GM18861 (cell line): ENCODE results near the gene PPFIA1.
"Not testable (repeated sequence)": the region's sequence is repeated elsewhere in the genome, so short reads cannot be mapped to it uniquely, and the experiment has no call there.

Experiments
- ATAC-seq: cut with Tn5 transposase; IDR thresholded peaks from one replicate; pipeline ENCODE4 v1.9.1; 2021; ENCODE audit not compliant: unreplicated experiment

PPFIA1 gene

DNA sequence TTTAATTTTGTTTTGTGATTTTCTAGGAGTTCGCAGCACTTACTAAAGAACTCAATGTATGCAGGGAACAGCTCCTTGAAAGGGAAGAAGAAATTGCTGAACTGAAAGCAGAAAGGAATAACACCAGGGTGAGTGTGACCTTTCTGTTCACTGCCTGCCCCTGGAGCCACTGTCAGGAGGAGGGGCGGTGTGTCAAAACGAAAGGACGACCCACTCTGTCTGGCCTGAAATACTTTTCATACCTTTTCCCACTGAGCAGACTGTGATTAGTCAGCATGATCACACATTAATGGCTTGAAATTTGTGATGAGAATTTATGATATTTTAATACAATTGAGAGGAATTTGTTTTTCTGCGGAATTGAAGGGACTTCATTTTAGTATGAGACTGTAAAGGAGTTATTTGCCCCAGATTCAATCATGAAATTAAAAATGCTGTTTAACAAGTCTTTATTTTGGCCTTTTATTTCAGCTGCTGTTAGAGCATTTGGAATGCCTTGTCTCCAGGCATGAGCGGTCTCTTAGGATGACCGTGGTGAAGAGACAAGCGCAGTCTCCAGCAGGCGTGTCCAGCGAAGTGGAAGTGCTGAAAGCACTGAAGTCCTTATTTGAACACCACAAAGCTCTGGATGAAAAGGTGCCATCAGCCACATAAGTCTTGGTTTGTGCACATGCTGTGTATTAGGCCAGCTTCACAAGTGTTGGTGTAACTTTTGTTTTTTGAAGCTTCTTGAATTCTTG, 54.1 kb downstream of the PPFIA1 start:
- peak; percentile 58 for ATAC-seq

DNA sequence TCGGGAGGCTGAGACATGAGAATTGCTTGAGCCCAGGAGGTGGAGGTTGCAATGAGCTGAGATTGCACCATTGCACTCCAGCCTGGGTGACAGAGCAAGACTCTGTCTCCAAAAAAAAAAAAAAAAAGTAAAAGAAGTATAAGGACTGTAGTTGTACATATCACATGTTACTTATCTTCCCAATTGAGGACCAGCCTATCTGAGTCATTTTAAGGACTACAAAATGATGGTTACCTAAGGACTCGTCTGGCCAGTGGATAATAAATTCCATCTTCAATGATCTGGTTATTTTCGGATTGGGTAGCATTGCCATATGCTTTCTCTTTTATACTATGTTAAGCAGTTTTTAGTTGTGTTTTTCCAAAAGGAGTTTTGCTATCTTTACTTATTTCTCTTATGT, 55.3 kb downstream of the PPFIA1 start:
- no peak for ATAC-seq

DNA sequence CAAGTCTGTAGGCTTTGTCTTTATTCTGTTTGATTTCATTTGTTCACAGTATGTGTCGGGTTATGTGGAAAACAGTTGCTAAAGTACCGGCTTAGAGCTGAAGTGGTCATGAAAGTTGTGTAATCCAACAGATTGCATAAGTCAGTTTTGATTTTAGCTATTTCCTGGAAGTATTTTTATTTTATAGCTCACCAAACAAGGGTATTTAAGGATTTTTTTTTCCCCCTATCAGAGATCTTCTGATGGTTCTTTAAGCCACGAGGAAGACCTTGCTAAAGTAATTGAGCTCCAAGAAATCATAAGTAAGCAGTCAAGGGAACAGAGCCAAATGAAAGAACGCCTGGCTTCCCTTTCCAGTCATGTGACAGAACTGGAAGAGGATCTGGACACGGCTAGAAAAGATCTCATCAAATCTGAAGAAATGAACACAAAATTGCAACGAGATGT, 55.9 kb downstream of the PPFIA1 start:
- ATAC-seq, result no peak

DNA sequence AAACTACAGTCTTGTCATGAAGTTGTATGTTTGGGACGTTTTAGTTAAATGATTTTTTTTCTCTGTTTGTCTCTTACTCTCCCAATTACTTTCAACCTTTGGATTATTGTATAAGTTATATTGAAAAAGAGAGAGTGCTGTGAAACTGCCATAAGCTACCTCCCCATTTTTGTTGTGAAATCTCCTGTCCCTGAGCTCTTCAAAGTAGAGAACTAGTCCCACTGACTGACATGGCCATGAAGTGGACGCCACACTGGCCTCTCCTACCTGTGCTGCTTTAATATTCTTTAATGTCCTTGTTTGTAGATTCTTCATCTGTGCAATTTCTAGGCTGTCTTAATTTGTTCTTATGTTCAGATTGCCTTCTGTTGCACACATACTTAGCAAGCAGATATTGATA, 56.3 kb downstream of the PPFIA1 start:
- no peak for ATAC-seq

DNA sequence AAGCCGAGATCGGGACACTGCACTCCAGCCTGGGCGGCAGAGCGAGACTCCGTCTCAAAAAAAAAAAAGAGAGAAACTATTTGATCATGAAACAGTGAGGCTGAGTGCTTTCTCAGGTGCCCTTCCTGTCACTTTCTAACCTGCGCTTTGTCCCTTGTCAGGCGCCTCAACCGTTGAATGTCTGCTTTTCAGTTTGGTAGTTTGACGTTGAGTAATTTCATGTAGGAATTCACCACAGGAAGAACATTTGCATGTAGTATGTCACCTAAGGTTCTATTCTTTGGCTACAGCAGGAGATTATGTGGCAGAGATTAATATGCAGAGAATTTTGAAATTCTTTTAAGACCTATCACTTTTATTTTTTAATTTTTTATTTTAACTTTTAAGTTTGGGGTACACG, 57.2 kb downstream of the PPFIA1 start:
- ATAC-seq, result no peak

DNA sequence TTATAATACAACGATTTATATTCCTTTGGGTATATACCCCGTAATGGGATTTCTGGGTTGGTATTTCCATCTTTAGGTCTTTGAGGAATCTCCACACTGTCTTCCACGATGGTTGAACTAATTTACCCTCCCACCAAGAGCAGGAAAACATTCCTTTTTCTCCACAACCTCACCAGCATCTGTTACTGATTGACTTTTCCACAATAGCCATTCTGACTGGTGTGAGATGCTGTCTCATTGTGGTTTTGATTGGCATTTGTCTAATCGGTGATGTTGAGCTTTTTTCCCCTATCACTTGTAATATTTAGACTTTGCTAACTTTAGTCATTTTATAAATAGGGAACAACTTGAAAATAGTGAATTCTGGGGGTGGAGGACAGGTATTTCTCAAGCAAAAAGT, 58.1 kb downstream of the PPFIA1 start:
- ATAC-seq, result no peak

DNA sequence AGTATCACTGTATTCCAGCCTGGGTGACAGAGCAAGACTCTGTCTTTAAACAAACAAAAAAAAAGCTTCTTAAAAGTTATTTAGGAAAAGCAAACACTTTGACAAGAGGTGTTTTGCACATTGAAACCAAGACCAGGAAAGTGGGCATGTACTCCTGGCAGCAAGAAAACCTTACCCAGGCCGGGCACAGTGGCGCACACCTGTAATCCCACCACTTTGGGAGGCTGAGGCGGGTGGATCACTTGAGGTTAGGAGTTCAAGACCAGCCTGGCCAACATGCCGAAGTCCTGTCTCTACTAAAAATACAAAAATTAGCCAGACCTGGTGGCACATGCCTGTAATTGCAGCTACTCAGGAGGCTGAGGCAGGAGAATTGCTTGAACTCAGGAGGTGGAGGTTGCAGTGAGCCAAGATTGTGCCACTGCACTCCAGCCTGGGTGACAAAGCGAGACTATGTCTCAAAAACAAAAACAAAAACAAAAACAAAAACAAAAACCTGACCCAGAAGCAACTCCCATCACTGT, 60.9 kb downstream of the PPFIA1 start:
- not testable (repeated sequence) for ATAC-seq

DNA sequence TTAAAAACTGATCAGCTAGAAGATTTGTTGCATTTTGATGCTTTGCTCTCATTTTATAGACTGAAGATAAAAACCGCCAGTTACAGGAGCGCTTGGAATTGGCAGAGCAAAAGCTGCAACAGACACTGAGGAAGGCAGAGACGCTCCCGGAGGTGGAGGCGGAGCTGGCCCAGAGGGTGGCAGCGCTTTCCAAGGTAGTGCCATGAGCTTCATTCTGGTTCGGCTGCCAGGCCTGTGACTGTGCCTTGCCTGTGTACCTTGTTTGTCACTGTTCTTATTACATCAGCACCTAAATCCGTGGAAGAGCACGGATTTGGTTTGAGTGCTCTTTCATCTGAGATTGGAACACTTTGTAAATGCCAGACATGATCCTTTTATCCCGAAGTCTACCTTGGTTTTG, 61.4 kb downstream of the PPFIA1 start:
- ATAC-seq, result no peak

DNA sequence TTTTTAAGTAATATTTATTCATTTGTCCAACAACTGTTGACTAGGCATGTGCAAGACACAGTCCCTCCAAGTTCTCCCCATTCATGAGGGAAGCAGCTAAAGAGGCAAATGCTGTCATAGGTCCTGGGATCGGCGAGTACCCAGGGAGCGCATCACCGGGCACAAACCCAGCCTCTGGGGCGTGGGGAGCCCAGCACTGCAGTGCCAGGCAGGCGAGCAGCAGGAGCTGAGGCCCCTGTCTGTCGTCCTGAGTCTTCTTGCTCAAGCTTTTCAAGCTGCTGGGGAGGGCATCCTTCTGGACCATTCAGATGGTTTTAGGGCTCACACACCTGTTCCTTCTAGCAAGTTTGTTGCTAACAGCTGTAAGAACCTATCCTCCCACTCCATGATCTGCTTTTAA, 62.1 kb downstream of the PPFIA1 start:
- no peak for ATAC-seq

DNA sequence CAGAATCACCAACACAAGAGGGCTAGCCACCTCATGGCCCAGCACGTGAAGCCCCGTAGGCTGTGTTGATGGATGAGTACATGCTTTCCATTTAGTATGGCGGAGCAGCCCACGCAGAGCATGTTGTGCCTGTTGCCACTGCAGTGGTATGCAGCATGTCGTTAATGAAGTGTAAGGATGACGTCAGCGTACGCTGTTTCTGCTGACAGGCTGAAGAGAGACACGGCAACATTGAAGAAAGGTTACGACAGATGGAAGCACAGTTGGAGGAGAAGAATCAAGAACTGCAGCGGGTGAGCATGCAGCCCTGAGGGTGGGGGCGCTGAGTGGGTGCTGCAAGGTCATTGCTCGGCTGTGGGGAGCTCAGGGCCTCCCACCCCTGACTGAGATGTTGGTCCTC, 62.8 kb downstream of the PPFIA1 start:
- ATAC-seq, result no peak

DNA sequence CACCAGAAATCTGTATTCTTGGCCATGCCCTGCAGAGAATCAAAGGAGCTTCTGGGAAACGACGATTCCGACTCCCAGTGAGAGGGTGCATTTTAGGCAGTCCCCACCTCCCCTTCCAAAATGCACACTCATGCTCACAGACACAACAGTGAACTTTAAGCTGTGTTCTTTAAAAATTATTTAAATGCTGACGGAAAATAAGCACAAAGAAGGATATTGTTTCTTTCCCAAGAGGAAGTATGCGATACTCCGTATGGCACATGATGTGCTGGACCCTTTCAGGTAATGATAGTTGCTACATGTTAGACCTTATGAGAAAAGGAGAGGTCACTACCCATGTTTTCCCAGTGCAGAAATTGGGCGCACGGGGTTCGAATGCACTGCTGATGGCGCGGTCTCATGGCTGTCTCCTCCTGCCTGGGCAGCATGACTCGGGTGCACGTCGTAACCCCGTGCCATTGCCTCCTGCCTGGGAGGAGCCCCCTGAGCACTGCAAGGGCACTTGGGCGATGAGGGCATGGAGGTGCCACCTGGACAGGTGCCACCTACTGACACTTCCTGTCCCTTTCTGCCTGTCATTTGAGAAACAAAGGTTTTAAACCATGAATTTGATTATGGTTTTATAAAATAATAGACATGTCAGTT, 64.0 kb downstream of the PPFIA1 start:
- ATAC-seq, result no peak

DNA sequence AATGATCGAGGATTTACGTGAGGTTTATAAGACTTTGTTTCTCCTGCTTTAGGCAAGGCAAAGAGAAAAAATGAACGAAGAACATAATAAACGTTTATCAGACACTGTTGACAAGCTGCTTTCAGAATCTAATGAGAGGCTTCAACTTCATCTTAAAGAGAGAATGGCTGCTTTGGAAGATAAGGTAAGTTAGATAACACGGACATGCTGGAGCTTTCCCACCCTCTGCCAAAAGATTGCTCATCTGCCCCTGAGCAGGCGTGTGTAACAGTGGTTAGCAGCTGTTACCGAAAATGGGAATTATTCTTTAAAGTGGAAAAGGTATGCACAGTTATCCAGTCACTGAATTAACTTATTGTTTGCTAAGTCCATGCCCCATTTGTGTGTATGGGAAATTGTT, 65.0 kb downstream of the PPFIA1 start:
- no peak for ATAC-seq

DNA sequence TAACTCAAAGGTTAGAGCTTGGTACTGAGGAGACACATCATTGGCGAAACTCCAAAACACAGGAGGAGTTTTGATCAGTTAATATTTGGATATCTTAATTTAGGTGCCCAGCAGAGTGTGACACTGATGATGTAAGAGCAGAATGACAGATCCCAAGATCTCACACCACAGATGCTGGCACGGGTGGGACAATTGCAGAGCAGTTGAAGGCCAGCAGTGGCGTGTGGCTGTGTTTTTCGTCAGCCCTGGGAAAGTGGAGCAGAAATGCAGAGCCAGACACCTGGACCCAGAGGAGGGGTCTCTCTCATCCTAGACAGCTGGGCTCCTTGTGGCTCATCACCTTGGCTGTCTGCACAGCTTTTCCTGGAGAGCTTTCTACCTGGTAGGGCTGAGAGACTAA, 68.1 kb downstream of the PPFIA1 start:
- no peak for ATAC-seq

DNA sequence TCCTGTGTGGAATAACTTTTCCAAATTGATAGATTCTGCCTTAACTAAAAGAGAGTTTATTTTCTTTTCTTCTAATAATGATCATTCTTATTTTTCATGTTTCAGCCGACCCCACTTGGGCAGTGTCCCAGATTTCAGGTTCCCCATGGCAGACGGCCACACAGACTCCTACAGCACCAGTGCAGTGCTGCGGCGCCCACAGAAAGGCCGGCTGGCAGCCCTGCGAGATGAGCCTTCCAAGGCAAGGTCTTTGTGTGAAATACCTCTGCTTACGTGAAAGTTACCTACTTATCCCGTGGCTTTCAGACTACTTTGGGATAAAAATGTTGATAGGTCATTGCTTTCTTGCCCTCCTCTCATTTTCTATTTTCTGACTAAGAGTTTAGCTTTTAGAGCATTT, 68.6 kb downstream of the PPFIA1 start:
- ATAC-seq, result no peak

DNA sequence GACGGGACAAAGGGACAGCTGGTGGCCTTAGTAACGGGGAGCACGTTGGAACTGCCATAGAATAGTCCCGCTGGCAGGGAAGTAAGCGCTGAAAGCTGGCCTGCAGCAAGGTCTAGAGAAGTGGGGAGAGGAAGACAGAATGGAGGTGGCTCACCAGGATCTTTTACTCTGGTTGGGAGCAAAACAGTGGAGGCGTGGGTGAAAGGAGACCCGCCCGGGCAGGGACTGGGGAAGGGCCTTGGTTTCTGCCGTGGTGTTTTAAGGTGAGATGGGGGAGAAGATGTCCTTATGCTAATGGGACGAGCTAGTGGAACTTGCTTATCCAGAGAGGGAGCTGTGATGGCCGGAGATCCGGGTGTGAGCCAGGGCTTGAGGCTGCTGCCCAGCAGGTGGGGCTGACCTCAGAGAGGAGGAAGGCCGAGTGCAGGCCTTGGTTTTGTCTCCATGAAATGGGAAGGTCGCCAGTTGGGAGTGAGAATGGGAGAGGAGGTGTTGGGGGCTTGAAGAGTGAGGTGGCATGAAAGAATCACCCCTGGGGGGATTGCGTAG, 71.5 kb downstream of the PPFIA1 start:
- ATAC-seq, result no peak

DNA sequence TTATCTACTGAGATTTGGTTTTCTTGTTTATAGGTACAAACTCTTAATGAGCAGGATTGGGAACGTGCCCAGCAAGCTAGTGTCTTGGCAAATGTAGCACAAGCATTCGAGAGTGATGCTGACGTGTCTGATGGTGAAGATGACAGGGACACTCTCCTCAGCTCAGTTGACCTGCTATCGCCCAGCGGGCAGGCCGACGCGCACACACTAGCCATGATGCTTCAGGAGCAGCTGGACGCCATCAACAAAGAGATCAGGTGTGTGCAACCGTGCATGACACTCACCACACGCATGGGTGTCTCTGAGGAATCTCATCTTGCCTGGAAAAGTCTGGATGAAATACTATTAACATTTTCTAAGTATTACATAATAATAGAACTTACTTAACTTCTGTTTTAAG, 73.1 kb downstream of the PPFIA1 start:
- ATAC-seq, result no peak

DNA sequence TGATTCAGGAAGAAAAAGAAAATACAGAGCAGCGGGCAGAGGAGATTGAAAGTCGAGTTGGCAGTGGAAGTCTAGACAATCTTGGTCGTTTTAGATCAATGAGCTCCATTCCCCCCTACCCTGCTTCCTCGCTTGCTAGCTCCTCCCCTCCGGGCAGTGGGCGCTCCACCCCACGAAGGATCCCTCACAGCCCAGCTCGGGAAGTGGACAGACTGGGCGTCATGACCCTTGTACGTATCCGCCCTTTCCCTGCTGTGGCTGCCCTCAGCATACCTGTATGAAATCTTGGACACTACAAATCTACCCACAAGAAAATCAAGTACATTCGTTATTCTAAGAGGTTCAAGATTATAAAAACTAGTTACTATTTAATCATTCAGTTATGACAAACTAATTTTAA, 77.7 kb downstream of the PPFIA1 start:
- ATAC-seq, result no peak

DNA sequence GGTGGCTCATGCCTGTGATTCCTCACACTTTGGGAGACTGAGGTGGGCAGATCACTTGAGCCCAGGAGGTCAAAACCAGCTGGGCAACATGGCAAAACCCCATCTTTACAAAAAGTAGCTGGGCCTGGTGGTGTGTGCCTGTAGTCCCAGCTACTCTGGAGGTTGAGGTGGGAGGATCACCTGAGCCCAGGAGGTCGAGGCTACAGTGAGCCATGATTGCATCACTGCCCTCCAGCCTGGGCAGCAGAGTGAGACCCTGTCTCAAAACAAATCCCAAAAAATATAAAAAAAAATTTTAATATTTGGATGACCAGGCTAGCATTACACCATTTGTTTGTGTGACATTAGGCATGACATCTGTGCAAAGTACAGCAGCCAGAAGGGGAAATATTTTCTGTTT, 78.1 kb downstream of the PPFIA1 start:
- no peak for ATAC-seq

DNA sequence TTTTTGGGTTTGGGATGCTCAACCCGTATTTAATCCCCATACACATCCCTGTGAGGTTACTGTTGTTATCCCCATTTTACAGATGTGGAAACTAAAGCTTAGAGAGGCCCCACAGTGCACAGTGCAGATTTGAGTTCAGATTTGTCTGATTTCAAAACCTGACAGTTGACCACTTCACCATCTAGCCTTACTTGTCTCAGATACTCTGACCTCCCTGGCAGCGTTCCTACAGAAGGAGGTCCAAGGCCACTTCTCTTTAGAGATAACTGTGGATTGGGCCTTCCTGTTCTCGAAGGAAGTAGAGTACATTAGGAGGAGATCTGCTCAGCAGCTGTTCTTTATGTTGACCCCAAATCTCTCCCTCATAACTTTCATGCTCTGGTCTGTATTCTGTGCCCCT, 81.2 kb downstream of the PPFIA1 start:
- ATAC-seq, result no peak

DNA sequence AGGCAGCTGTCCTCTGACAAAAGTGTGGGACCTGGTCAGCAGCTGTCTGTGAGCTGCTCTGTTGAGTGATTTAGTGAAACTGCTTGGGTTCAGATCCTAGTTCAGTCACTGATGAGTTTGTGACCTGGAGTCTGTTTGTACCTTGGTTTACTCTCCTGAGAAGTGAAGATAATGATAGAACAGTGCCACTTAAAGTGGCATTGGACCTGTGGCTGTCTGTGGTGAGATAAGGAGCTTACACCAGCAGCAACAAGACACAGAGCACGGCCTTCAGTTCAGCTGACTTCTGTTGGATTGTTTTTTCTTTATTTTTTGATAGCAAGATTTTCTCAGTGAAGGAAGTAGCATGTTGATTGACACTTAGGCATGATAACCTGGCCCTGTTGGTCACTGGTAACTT, 81.6 kb downstream of the PPFIA1 start:
- ATAC-seq, result no peak

DNA sequence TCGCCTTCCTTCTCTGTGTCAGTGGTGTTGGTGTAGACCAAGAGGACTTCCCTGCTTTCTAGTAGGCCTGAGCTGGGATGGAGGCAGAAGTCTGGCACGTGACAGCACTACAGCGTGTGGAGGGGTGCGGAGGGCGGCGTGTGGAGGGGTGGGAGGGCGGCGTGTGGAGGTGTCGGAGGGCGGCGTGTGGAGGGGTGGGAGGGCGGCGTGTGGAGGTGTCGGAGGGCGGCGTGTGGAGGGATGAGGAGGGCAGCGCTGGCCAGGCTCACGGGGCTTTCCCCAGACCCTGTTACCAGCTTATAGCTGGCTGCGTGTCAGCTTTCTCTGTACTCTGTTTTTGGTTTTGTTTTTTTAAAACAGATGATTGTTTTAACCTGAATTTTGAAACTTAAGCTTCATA, 82.1 kb downstream of the PPFIA1 start:
- no peak for ATAC-seq

DNA sequence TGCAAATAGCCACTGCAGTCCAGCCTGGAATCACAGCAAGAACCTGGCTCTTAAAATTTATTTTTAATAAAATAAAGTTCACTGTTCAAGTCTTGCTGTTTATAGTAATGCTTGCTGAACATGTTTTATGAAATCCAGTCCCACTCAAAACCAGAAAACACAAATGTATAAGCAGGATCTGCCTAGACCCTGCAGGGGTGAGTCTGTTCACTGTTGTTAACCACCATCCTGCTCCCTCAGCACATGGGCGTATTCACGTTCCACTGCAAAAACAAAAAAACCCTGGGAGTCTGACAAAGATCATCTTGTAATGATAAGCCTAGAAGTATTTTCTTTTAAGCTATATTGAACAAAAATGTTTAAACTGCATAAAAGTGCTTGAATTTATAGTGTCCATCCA, 82.8 kb downstream of the PPFIA1 start:
- no peak for ATAC-seq
